Uterus (tissue), 4 donors: ENCODE results near the gene PIH1D1. TPM values are rescaled to one million over a fixed set of nuclear protein-coding genes. Genes with fewer than 3 reads are reported as not detected.
A peak's percentile ranks its signal among the peaks of the same experiment; 100 is the strongest.
"Not testable (repeated sequence)": the region's sequence is repeated elsewhere in the genome, so short reads cannot be mapped to it uniquely, and the experiment has no call there.

Experiments
- DNase-seq, 2 donors: peaks; one replicate each; pipeline ENCODE4 v3.0.0-alpha.2; 2019 to 2020
- H3K27ac ChIP-seq, 2 donors: fragments of 200-600 bp; sonication (generic); 1 replicate in 1 of 2; 2 replicates in 1 of 2; pipeline ENCODE4 v1.5.1; 2016 to 2018
- H3K27me3 ChIP-seq, 2 donors: fragments of 200-600 bp; sonication (generic); one replicate each; pipeline ENCODE4 v1.5.1; 2018 to 2019; ENCODE audit warnings: control low read depth in 1 of 2
- H3K36me3 ChIP-seq, 2 donors: fragments of 200-600 bp; sonication (generic); one replicate each; pipeline ENCODE4 v1.5.1; 2019; ENCODE audit warnings: control low read depth in 1 of 2
- H3K4me1 ChIP-seq, 2 donors: fragments of 200-600 bp; sonication (generic); one replicate each; pipeline ENCODE4 v1.5.1; 2018 to 2019; ENCODE audit warnings: control low read depth in 1 of 2
- H3K4me3 ChIP-seq, 2 donors: fragments of 200-600 bp; sonication (generic); 1 replicate in 1 of 2; 2 replicates in 1 of 2; pipeline ENCODE4 v1.5.1; 2018 to 2019; ENCODE audit warnings: mild to moderate bottlenecking in 1 of 2
- H3K9me3 ChIP-seq, 2 donors: fragments of 200-600 bp; sonication (generic); one replicate each; pipeline ENCODE4 v1.5.1; 2019; ENCODE audit warnings: control low read depth in 1 of 2
- CTCF ChIP-seq, 4 experiments: fragments of 200-600 bp in 2 of 4; fragments of 450-650 bp in 2 of 4; sonication (generic) in 2 of 4; IDR thresholded peaks; one replicate each; pipeline ENCODE4 v1.5.1; 2016 to 2019; ENCODE audit warnings: antibody characterized with exemption in 4 of 4, mild to moderate bottlenecking in 2 of 4, moderate library complexity in 1 of 4
- POLR2A ChIP-seq, 2 donors: fragments of 450-650 bp; IDR thresholded peaks; one replicate each; pipeline ENCODE4 v1.6.1; 2016; ENCODE audit warnings: antibody characterized with exemption in 2 of 2, mild to moderate bottlenecking in 1 of 2, moderate library complexity in 1 of 2
- intact Hi-C: fragments of 100-400 bp; cut with DNase I; formaldehyde crosslinking; loops from one replicate; pipeline ENCODE4 v1.15.1; 2023; ENCODE audit warnings: low total_unique reads
- total RNA-seq, 4 donors: library from RNA; depleted of rRNA in 3 of 4; stranded (reverse); fragments of >200 nt in 3 of 4; gene quantifications; one replicate each; pipeline versions ENCODE4 v1.1.0 to v1.2.4, GENCODE V29; 2014 to 2023
- donor health status: DM: yes; HTN: yes; CAD: no.

The PIH1D1 gene
- total RNA-seq, 4 donors from 2014 or later: 31.2 to 70.2 (median 46.5) TPM

DNA sequence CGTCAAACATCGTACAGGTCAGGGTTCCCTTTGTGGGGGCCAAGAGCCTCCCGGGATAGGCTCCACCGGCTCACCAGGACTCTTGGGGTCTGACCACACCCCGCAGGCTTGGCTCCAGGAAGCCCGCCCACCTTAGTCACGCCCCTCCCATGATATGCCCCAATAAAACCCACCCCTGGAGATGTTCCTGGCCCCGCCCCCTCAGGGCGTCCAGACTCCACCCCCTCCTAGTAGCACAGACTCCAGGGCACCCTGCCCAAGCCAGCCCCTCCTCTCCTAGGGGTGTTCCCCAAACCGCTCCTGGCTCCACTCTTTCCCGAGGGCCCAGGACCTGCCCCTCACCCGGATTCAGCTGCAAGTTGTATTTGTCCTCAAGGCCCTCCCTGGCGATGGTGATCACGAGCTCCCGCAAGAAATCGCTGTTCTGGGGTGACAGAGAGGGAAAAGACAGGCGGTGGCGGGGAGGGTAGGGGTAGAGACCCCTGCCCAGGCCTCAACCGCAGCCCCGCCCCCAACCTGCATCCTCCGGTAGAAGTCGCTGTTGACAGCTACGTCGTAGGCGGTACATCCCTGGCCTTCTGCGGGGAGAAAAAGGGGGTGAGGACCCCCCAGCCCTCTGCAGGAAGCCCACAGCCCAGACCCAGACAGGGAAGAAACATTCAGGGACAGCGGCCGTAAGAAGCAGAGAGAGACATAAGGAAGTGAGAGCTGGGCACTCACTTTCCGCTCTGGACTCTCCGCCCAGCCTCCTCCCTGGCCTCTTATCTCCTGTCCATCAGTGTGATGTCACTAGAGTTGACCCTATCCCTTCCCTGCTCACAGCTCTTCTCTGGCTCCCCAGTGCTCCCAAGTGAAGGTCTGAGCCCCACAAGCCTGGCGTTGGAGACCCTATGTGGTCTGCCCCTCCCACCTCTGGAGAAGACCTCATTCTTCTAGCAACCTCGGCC lies 3.9 kb downstream of the PIH1D1 start:
- peak; percentile 42 to 67 for DNase-seq
- Histone ChIP-seq H3K27me3 (no peaks in the 10 kb centered on the region), H3K4me3 (no peak overlapping the region), H3K9me3 (no peaks in the 10 kb centered on the region), H3K4me1 (no peaks in the 10 kb centered on the region), H3K27ac (no peak overlapping the region), H3K36me3 (no peaks in the 10 kb centered on the region)
- intact Hi-C loops: no loop called here
- TF ChIP-seq POLR2A (IDR thresholded peaks at IDR 0.05) (no peak), CTCF (IDR thresholded peaks at IDR 0.05) (no peak)

GRCh38 chr19:49445997-49446396 lies 5.6 kb downstream of the PIH1D1 start:
- Histone ChIP-seq H3K4me1 (peaks cover 0 to 4% of the 10 kb centered on the region in 2 donors), H3K27ac (no peak overlapping the region), H3K27me3 (no peaks in the 10 kb centered on the region), H3K9me3 (no peaks in the 10 kb centered on the region), H3K36me3 (no peaks in the 10 kb centered on the region), H3K4me3 (no peak overlapping the region)
- TF ChIP-seq CTCF (IDR thresholded peaks at IDR 0.05): no peak
- TF ChIP-seq POLR2A (IDR thresholded peaks at IDR 0.05): no peak
- no peak for DNase-seq
- intact Hi-C loops: no loop called here

- intact Hi-C loops, H3K4me3 ChIP-seq, H3K27ac ChIP-seq, DNase-seq, H3K27me3 ChIP-seq, H3K9me3 ChIP-seq, H3K4me1 ChIP-seq, H3K36me3 ChIP-seq: not testable (repeated sequence)
Measured at GRCh38 chr19:49444100-49444700, 7.4 kb downstream of the PIH1D1 start.

DNA sequence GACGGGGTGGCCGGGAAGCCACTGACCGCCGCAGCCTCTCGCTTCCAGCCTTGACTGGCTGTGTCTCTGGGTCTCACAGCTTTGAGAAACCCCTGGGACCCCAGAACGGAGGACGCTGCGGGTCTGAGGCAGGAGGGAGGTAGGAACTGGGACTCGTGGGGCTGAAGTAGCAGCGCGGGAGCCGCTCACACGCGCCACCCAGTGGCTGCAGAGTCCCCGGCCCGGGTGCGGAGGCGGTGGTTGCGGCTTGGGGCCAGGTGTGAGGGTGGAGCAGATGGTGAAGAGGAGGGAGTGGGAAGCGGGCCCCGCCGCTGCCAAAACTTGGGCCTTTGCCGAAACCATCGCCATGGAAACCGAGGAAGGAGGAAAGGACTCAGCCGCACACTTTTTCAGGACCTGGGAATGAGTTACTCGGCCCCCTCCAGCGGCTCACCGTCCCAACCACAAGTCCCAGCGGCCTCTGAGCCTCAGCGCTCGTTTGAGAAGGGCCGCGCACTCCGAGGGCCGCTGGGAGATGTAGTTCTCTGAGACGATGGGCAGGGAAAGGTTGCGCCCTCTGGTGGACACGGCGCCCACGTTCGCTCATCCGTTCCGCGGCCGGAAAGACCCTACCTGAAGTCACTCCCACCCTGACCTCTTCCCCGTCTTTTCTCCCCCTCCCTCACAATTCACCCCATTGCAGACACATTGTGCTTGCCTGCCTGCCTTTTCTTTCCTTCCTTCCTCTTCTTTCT lies 8.1 kb downstream of the PIH1D1 start:
- H3K9me3 ChIP-seq: no peaks in the 10 kb centered on the region
- intact Hi-C loops: no loop called here
- DNase-seq: peak; percentile 96
- peak overlapping the region; percentile 45 to 56 for H3K4me3 ChIP-seq
- H3K27me3 ChIP-seq: no peaks in the 10 kb centered on the region
- H3K27ac ChIP-seq: peak overlapping the region; percentile 79 to 84
- H3K4me1 ChIP-seq: peaks cover 0 to 6% of the 10 kb centered on the region in 2 donors
- peak; percentile 71 to 84 (median 82) for TF ChIP-seq CTCF (IDR thresholded peaks at IDR 0.05)
- TF ChIP-seq POLR2A (IDR thresholded peaks at IDR 0.05): peak in 1 of 2 donors; percentile 10
- no peaks in the 10 kb centered on the region for H3K36me3 ChIP-seq

- H3K4me3 ChIP-seq: peak overlapping the region; percentile 45 to 56
- H3K4me1 ChIP-seq: peaks cover 0 to 6% of the 10 kb centered on the region in 2 donors
- DNase-seq: peak; percentile 95
- intact Hi-C loops: no loop called here
- H3K27me3 ChIP-seq: no peaks in the 10 kb centered on the region
- no peaks in the 10 kb centered on the region for H3K9me3 ChIP-seq
- TF ChIP-seq POLR2A (IDR thresholded peaks at IDR 0.05) (no peak), CTCF (IDR thresholded peaks at IDR 0.05) (no peak)
- H3K36me3 ChIP-seq: no peaks in the 10 kb centered on the region
- H3K27ac ChIP-seq: peak overlapping the region; percentile 79 to 84
Measured at GRCh38 chr19:49442771-49443365, 8.7 kb downstream of the PIH1D1 start.
